ENCODE data around the gene GKN1.

- TF ChIP-seq, protein P1, sequence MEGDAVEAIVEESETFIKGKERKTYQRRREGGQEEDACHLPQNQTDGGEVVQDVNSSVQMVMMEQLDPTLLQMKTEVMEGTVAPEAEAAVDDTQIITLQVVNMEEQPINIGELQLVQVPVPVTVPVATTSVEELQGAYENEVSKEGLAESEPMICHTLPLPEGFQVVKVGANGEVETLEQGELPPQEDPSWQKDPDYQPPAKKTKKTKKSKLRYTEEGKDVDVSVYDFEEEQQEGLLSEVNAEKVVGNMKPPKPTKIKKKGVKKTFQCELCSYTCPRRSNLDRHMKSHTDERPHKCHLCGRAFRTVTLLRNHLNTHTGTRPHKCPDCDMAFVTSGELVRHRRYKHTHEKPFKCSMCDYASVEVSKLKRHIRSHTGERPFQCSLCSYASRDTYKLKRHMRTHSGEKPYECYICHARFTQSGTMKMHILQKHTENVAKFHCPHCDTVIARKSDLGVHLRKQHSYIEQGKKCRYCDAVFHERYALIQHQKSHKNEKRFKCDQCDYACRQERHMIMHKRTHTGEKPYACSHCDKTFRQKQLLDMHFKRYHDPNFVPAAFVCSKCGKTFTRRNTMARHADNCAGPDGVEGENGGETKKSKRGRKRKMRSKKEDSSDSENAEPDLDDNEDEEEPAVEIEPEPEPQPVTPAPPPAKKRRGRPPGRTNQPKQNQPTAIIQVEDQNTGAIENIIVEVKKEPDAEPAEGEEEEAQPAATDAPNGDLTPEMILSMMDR (IDR thresholded peaks at IDR 0.05; ENCODE audit: borderline replicate concordance, extremely low read depth, low read length, poor library complexity, severe bottlenecking) = no peak
- no peak for TF ChIP-seq EZH2 (IDR thresholded peaks at IDR 0.05; ENCODE audit: borderline replicate concordance, low read depth, low read length, severe bottlenecking)
These were observed 21.5 kb downstream of the GKN1 start for GRCh38 chr2:68995916-68996315.
